Testis (tissue), 2 donors: ENCODE data around the gene TMEM209.

ENCODE experiments used
- CTCF ChIP-seq, 3 experiments: fragments of 450-650 bp in 2 of 3; fragments of 200-600 bp in 1 of 3; sonication (generic) in 1 of 3; IDR thresholded peaks; one replicate each; pipeline ENCODE4 v1.5.1; 2016 to 2019; ENCODE audit warnings: antibody characterized with exemption in 3 of 3, mild to moderate bottlenecking in 2 of 3, moderate library complexity in 1 of 3
- POLR2A ChIP-seq: fragments of 450-650 bp; IDR thresholded peaks from one replicate; pipeline ENCODE4 v1.6.1; 2017; ENCODE audit warnings: antibody characterized with exemption, mild to moderate bottlenecking, moderate library complexity

GRCh38 chr7:130156140-130156539 is 49.1 kb downstream of the TMEM209 start:
- TF ChIP-seq CTCF (IDR thresholded peaks at IDR 0.05) (no peak), POLR2A (no peak)
